H4 (cell line): Measurements from ENCODE around the gene KIAA0232. TPM values are rescaled to one million over a fixed set of nuclear protein-coding genes. Genes with fewer than 3 reads are reported as not detected.
A peak's percentile ranks its signal among the peaks of the same experiment; 100 is the strongest.

Experiments
- DNase-seq: peaks from one replicate; pipeline ENCODE4 v3.0.0-alpha.2; 2015; ENCODE audit warnings: low spot score
- total RNA-seq: library from RNA; depleted of rRNA; stranded (reverse); fragments of >200 nt; shearing (Covaris generic); gene quantifications from 2 replicates; pipeline ENCODE4 v1.2.3, GENCODE V29; 2014; rRNA removed

The KIAA0232 gene
- total RNA-seq, 1 experiment from 2014 or later, result 24.3 TPM

- no peak for DNase-seq
These were observed 133.6 kb downstream of the KIAA0232 start for GRCh38 chr4:6916069-6916586.

GRCh38 chr4:6916587-6917460 is 134.3 kb downstream of the KIAA0232 start:
- no peak for DNase-seq

- peak; percentile 92 for DNase-seq
These were observed 135.1 kb downstream of the KIAA0232 start for GRCh38 chr4:6917461-6918271.

- no peak for DNase-seq
These were observed 135.8 kb downstream of the KIAA0232 start for GRCh38 chr4:6918338-6918737.

- DNase-seq, result no peak
These were observed 137.6 kb downstream of the KIAA0232 start for GRCh38 chr4:6920171-6920570.

GRCh38 chr4:6923507-6923906 is 141.0 kb downstream of the KIAA0232 start:
- DNase-seq, result no peak

GRCh38 chr4:6924361-6924779 is 141.8 kb downstream of the KIAA0232 start:
- no peak for DNase-seq

- no peak for DNase-seq
These were observed 142.9 kb downstream of the KIAA0232 start for GRCh38 chr4:6925357-6925836.

- no peak for DNase-seq
These were observed 143.6 kb downstream of the KIAA0232 start for GRCh38 chr4:6926081-6926480.

GRCh38 chr4:6926681-6927478 is 144.4 kb downstream of the KIAA0232 start:
- DNase-seq, result peak; percentile 92

- no peak for DNase-seq
These were observed 145.6 kb downstream of the KIAA0232 start for GRCh38 chr4:6928081-6928480.

GRCh38 chr4:6929339-6929811 is 146.8 kb downstream of the KIAA0232 start:
- no peak for DNase-seq

GRCh38 chr4:6929812-6930464 is 147.4 kb downstream of the KIAA0232 start:
- DNase-seq, result no peak

- no peak for DNase-seq
These were observed 149.9 kb downstream of the KIAA0232 start for GRCh38 chr4:6932475-6932874.

- DNase-seq, result no peak
These were observed 150.4 kb downstream of the KIAA0232 start for GRCh38 chr4:6932918-6933317.

Other genes with a start within 250 kb of the KIAA0232 start
- 11.1 and 11.9 TPM in 2 replicates for gene MAN2B2, start 207.5 kb upstream of the KIAA0232 start, total RNA-seq
- gene MRFAP1, start 142.0 kb upstream of the KIAA0232 start, total RNA-seq, result 82.6 and 203 TPM in 2 replicates
- 0.21 and 0.35 TPM in 2 replicates for gene S100P, start 88.8 kb upstream of the KIAA0232 start, total RNA-seq
- gene MRFAP1L1, start 72.9 kb upstream of the KIAA0232 start, total RNA-seq, result 104 and 118 TPM in 2 replicates
- gene BLOC1S4, start 66.6 kb upstream of the KIAA0232 start, total RNA-seq, result 14.5 and 23.5 TPM in 2 replicates
- gene TBC1D14, start 127.1 kb downstream of the KIAA0232 start, total RNA-seq, result 38.9 and 43.0 TPM in 2 replicates